COLO668 (cell line): ENCODE data around the gene CDKL1.
A peak's percentile ranks its signal among the peaks of the same experiment; 100 is the strongest.

ENCODE experiments used
- DNase-seq: peaks from one replicate; lab custom pipeline; 2025; ENCODE audit not compliant: unreplicated experiment; lab: John Stamatoyannopoulos, UW

The CDKL1 gene

DNA sequence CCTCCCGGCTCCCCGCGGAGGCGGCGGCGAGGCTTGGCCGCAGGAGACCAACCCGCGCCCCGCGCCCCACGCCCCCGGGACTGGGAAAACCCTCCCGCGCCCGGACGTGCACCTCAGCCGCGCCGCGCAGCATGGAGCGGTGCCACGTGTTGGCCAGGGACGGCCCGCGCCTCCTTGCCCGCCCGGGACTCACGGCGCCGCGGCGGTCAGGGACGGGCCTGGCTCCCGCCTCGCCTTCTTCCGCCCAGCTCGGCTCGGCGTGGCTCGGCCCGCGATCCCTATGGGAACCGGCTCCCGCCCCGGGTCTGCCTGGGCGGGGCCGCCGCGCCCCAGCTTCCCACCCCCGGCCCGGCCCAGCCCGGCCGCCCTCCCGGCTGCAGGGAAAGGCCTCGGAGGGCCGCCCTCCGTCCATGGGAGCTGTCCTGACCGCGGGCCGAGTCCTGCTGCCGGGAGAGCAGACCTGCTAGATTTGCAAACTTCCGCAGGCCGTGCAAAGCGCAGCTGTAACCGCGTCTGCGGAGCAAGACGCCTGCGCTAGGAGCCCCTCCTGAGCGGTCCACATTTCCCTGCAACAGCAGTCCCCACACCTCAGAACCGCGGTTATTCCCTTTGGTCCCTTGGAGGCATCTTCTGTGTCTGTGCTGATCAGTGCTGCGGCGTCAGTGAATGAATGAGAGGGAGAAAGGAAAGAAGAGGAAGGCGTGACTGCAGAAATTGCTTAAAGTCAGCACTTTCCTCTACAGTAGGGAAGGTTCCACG is at the start of gene CDKL1:
Gene CDKL1 (minus strand): TSS at position 251 of the 759 bp plus-strand sequence. CDS start 1,013 bp downstream, outside the sequence.
- peak; percentile 84 for DNase-seq

DNA sequence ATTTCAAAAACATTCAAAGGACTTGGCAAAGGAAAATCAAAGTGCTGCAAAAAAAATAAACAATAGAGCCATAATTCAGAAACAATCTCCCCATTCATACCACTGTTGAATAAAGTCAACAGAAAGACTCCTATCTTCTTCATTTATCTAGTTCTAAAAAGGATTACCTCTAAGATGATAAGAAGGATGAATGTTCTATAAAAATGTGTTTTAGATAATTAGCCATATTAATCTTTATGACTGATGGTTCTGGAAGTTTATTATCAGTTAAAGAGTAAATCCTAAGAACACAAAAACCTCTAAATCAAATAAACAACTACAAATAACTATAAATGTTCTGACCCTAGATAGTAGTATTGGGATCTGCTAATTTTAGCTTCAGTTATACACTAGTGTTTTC is 37.8 kb upstream of the CDKL1 start:
- DNase-seq, result no peak

DNA sequence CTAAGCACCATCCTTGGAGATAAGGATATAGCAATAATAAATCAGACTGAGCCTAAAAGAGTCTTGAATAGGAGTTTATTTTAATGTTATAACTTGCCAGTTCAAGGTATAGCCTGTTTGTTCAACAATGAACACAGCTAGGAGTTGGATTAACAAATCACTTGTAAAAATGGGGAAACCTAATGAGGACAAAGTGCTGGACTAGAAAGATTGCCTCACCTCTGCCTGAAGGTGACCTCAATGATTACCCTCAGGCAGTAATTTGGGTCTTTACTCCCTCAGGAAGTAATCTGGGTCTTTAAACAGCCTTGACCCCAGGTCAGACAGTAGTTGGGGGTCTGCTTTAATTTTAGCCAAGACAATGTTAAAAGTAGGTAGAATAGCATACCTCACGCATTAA is 35.5 kb upstream of the CDKL1 start:
- no peak for DNase-seq

DNA sequence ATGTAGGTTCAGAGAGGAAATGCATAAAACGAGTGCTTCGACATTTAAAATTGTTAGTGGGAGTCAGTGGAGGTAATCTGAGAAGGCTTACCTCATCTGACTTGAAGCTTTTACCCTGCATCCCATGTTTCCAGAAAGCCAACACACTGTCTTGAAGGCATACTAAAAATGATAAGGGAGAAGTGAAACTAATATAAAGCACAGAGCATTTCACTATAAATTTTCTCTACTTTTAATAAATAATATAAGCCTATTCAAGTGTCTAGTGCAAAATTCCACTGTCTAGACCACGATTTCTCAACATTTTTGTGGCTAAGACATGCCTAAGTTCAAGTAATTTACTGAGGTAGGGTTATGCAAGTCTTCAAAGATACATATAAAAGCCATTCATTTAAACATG is 29.1 kb upstream of the CDKL1 start:
- DNase-seq, result no peak

DNA sequence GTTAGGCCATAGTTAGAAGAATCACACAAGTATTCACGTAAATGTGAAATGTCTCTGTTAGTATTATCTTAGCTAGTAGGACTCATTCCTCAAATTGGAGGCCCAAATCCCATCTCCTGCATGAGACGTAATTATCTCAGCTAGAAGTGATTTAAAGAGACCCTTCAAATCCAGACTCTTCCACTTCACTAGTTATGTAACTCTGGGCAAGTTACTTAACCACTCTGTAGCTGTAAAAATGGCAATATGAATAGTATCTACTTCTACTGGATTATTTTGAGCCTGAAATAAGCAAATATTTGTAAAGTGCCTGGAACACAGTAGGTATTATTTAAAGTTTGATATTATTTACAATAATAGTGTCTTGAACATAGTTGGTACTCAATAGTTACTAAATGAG is 28.4 kb upstream of the CDKL1 start:
- DNase-seq, result no peak

DNA sequence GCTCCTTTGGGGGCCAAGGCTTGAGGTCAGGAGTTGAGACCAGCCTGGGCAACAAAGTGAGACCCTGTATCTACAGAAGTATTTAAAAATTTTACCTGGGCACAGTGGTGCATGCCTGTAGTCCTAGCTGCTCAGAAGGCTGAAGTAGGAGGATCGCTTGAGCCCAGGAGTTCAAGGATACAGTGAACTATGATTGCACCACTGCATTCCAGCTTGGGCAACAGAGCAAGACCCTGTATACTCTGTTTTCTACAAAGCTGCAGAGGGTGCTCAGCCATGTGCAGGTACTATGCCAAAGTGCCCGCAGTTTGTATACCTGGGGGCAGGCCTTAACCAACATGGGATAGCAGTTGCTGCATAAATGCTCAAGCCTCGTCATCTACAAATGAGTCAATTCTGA is 26.8 kb upstream of the CDKL1 start:
- no peak for DNase-seq

DNA sequence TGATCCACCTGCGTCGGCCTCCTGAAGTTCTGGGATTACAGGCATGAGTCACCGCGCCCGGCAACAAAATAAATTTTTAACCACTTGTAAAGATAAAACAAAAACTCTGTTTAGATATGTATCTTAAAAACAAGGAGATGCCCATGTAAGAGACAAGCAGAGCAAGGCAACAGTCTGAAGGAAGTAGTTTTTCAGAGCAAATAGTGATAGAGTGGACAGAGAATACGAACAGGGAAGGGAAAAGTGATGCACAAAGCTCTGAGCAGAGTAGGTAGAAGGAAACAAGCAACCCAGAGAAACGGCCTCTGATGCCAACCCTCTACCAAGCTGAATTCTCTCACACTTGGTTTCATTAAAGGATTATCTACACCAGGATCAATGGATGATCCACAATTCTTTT is 24.8 kb upstream of the CDKL1 start:
- DNase-seq, result no peak

DNA sequence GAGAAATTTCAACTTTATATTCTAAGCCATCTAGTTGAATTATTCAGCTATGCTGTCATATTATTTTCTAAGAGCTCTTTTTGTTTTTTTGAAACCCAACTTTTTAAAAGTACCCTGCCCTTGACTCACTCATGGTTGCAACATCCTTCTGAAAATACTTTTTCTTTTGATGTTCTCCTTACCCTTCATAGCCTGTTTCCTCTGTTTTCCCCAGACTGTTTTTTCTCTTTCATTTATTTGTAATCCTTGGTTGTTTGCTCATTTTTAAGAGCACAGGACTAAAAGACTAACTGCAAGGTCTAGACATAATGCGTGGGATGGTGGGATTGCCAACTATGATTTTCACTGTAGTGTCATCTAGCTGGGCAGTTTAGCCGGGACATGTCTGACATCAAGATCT is 21.2 kb upstream of the CDKL1 start:
- DNase-seq, result no peak

DNA sequence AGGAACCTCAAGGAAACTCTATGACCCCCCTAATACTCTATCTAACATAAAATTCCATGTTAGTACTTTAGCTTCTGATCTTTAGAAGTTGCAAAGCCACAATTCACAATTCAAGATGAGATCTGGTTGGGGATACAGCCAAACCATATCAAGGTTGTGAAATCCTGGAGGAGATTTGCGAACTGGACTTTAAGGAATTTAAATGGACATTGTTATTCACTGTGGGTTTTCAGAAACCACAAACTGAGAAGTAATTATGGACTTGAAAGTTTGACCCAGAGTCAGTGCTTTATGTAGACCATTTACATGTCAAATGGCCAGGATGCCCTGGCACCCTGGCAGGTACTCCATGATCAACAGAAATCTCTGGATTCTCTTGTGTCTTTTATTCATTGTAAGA is 14.2 kb upstream of the CDKL1 start:
- DNase-seq, result no peak

DNA sequence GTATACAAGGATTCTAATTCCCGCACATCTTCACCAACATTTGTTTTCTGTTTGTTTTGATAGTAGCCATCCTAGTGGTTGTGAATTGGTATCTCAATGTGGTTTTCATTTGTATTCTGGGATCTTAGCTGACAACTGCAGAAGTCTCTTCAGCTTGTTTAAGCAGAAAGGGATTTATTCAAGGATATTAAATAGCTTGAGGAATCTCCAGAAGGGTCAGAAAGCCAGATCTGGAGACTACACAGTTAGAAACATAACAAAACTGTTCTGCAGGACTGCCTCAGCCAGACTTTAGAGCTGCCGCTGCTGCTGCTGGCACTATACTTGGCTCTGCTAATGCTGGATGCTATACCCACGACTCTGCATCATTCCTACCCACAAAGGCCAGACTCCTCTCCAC is 13.4 kb upstream of the CDKL1 start:
- no peak for DNase-seq

DNA sequence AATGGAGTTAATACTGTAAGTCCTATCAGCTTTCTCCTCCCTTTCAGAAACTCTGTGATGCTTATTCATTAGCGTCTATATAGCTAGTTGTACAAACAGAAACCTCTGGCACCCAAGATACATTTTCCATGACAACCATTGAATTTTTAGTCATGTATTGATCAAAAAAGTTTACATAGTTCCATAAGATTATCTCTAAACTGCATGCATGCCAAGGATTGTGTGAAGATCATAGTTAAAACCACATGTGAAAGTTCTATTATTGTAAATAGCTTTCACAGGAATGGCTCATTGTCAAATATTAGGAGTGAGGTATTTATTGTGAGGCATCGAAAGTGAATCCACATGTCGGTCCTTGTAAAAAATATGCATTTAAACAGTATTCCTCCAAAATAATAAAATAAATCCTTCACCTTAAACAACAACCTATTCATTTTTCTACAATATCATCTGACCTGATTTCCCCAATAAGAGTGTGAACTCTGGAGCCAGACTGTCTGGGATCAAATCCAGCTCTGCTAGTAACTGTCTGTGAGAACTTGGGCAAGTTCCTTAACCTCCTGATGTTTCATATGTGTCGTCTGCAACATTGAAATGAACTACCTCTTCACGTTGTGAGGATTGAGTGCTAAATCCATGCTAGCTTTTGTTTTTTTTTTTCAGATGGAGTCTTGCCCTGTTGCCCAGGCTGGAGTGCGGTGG is 10.6 kb upstream of the CDKL1 start:
- no peak for DNase-seq

DNA sequence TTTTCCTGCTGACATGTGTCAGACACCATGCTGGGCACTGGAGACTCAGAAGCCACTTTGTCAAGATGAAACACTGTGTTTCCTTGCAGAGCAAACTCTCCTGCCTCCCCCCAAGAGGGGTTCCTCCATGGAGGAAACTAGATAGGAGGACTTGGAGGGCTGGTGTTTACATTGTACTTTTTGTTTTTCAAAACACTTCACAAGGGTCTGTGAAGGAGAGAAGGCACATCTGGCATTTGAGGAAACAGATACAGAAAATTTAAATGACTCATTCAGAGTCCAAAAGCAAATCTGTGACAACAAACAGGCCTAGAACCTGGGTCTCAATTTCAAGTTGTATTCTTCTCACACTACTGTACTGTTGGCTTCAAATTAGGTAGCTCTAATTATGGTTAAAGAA is 6.7 kb upstream of the CDKL1 start:
- DNase-seq, result no peak

DNA sequence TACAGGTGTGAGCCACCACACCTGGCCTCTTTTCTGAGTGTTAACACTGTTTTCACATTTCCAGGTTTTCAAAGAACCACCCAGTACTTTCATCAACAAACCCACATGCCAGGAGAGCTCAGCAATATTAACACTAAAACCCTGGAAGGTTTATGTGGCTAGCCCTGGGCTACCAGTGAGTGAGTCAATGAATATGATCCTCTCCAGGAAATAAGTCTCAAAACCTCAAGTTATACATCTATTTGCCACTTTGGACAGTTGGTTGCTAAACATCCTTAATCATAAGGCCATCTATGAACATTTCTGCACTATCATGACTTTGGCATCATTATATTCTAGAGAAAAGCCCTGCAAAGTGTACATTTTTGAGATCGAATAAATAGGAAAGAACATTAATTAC is 6.3 kb upstream of the CDKL1 start:
- DNase-seq, result no peak

DNA sequence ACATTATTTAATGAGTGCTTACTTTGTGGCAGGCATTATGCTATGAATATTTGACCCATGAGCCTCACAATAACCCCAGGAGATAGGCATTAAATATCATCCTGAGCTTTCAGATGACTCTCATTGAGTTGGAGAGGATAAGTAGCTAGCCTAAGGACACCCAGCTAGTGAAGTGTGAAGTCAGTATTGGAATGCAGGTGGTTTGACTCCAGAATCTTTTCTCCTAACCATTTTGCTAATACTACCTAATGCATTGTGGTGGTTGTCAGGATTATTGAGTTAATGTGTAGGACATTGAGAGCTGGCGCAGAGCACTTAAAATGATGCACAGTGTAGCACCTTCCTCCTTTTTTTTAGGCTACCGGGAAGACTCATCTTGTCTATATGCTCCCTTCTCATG is 3.8 kb upstream of the CDKL1 start:
- DNase-seq, result no peak

DNA sequence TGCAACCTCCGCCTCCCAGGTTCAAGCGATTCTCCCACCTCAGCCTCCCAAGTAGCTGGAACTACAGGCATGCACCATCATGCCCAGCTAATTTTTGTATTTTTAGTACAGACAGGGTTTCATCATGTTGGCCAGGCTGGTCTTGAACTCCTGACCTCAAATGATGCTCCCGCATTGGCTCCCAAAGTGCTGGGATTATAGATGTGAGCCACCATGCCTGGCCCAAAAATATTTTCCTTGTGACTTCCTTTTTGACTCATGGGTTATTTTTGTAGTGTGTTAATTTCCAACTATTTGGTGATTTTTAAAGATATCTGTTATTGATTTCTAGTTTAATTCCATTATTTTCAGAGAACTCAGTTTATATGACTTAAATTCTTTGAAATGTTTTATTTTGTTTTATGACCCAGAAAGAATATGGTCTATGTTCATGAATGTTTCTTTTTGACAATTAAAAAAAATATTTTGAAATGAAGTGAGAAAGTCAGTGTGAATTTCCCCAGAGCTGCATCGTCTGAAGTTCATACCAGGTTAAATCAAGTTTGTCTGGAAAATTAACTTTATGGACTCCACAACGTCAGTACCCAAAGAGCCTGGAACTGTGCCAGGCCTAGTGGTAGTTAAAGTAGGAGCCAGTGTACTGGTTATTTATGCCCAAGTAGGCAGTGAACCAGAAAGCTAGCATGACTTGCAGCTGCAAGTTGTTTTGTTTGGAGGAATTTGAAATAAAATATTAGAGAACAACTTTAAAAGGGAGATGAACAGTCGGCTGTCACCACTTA is 2.8 kb upstream of the CDKL1 start:
- no peak for DNase-seq

DNA sequence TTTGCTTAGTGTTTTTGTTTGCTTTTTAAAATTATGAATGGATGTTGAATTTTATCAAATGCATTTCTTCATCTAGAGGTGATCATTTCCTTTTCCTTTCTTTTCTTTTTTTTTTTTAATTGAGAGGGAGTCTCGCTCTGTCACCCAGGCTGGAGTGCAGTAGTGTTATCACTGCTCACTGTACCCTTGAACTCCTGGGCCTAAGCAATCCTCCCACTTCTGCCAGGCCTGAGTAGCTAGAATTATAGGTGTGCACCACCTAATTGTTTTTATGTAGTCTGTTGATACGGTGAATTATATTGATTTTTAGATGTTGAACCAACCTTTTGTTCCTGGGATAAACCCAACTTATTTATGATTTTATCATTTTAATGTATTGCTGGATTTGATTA is 1.5 kb upstream of the CDKL1 start:
- no peak for DNase-seq

DNA sequence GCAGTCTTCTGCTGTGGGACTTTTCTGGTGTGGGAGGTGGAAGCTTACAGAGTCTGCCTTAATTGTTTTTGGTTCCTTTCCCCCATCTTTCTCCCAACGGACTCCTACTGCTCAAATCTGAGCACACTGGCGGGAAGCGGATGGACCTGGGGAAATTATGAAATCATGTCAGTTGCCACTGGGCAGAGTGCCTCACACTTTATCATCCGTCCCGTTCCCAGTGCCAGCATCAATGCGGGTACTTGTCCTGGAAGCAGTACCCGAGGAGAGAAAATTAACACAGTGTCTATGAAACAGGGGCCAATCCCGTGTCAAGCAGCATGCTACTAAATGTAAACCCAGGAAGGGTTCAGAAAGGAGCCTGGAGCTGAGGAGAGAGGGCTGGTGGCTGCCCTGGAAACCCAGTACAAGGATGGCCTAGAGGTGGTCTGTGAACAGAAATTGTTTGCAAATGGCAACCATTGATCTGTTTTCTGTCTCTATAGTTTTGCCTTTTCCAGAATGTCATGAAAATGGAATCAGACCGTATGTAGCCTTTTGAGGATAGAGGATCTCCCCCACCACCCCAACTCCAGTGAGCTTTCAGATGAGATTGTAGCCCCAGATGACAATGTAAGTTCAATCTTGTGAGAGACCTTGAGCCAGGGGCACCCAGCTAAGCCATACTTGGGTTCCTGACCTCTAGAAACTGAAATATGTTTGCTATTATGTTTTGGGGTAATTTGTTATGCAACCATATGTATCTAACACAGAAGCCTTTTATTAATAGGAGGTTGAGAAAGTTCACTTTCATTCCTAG is 908 bp upstream of the CDKL1 start:
- no peak for DNase-seq

DNA sequence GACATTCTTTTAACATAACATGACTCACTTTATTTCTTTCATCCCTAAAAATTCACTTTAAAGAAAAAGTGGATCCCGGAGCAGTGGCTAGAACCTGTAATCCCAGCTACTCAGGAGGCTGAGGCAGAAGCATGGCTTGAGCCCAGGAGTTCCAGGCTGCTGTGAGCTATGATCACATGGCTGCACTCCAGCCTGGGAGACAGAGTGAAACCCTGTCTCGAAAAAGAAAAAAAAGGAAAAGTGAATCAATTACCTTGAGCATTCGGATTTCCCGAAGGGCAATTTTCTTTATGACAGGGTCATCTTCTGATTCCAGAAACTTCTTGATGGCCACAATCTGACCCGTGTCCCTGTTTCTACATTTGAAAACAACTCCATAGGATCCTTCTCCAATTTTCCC is 1.2 kb downstream of the CDKL1 start:
- DNase-seq, result no peak

DNA sequence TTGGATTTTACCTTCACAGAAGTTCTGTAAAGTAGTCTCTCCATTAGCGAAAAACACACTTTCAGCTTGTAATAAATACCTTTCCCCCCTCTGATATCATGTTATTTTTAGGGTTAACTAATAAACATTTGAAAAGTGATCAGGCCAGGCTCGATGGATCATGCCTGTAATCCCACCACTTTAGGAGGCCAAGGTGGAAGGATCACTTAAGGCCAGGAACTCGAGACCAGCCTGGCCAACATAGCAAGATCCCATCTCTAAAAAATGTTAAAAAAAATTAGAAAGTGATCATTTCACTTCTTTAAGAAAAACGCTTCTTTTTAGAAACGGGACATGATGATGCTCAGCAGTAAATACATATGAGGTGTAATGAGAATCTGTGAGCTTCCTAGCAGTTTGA is 2.0 kb downstream of the CDKL1 start:
- DNase-seq, result no peak

DNA sequence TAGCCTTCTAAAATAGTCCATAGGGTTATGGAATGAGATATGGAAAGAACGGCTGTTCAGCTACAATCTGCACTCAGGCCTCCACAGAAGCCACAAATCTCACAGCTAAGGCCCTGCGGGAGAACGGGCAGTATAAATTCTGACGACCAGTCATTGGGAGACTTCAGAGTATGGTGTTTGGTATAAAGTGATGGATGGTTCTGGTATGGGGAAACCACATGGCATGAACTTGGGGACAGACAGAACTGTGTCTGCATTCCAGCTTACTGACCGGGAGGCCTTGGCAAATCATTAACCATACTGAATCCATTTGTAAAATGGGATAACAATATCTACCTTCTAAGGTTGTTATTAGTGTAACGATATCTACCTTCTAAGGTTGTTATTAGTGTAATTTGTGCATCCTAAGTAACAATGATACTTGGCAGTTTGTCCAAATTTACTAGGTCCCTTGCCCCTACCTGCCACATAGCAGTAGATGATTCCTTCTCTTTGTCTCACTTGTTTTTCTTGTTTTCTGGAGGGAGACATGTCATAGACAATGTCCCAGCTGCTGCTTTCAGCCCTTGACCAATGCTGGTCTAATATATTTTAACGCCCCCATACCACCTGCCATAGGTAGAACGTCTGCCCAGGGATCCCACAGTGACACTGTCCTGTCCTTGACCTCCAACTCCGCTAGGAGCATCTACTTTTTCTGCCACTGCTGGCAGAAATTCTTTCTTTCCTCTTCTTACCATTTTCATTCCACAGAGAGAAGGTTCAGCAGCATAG is 6.8 kb downstream of the CDKL1 start:
- DNase-seq, result no peak
